ENCODE measurements around the gene CFAP74. TPM values are rescaled to one million over a fixed set of nuclear protein-coding genes. Genes with fewer than 3 reads are reported as not detected.

CFAP74 gene
- total RNA-seq, 4 donors from 2014 or later, result 0.13 TPM; not detected in 3

DNA sequence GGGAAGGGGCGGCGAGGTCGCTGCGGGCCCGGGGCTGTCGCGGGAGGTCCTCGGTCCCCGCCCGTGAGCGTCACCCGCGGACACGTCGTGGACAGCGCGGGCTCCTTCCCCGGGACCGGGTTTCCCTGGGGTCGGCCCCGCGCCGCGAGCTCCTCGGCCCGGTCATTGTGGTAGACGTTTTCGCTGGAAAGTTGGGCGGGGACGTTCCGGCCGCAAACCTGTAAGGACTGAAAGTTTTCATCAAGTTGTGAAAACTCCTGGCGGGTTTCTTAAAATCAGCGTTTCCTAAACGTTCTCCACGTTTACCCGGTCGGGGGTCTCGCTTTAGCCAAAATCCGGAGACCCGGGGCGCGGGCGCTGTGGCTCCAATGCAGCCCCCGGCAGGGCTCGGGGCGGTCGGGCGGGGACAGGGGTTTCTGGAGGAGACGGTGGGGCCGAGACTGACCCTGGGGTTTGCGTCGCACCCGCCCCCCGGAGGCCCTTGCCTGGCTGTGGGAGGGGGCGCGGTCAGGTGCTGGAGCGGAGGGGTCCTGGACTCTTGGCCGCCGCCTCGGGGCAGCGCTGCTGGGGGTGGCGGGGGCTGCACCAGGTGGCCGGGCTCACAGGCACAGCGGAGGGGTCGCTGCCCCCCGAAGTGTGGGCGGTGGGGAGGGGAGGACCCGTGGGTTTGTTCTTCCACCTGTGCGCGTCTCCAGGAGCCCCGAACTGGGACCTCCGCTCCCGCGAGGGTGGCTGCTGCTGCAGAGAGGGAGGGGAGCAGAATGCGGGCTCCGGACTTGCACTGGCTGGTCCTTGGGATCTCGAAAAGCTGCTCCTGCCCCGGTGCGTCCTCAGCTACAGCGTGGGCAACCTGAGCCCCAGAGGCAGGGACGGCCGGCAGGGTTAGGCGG lies 47.5 kb upstream of the CFAP74 start:
- Histone ChIP-seq H3K4me3 (replicated peaks in 1 of 3) (peak overlapping the region; percentile 18 to 84 (median 46)), H3K27me3 (no peaks in the 10 kb centered on the region), H3K4me1 (peaks cover 14 to 22% of the 10 kb centered on the region in 2 donors), H3K9me3 (no peaks in the 10 kb centered on the region), H3K27ac (peak overlapping the region in 2 of 3 donors; percentile 53 to 68), H3K36me3 (no peaks in the 10 kb centered on the region)
- peak; percentile 32 to 35 for DNase-seq
- intact Hi-C loops (cut with DNase I), result loop anchor here (10.0 kb wide), 1 partner anchor 124 kb away; no protein-coding TSS in a partner anchor
- no peak for TF ChIP-seq POLR2A (IDR thresholded peaks at IDR 0.05)
- TF ChIP-seq, protein P1, sequence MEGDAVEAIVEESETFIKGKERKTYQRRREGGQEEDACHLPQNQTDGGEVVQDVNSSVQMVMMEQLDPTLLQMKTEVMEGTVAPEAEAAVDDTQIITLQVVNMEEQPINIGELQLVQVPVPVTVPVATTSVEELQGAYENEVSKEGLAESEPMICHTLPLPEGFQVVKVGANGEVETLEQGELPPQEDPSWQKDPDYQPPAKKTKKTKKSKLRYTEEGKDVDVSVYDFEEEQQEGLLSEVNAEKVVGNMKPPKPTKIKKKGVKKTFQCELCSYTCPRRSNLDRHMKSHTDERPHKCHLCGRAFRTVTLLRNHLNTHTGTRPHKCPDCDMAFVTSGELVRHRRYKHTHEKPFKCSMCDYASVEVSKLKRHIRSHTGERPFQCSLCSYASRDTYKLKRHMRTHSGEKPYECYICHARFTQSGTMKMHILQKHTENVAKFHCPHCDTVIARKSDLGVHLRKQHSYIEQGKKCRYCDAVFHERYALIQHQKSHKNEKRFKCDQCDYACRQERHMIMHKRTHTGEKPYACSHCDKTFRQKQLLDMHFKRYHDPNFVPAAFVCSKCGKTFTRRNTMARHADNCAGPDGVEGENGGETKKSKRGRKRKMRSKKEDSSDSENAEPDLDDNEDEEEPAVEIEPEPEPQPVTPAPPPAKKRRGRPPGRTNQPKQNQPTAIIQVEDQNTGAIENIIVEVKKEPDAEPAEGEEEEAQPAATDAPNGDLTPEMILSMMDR (IDR thresholded peaks at IDR 0.05), result no peak
- WGBS, 2 donors, result 10 to 15% methylated on average over 26 to 48 of the region's 84 CpGs

DNA sequence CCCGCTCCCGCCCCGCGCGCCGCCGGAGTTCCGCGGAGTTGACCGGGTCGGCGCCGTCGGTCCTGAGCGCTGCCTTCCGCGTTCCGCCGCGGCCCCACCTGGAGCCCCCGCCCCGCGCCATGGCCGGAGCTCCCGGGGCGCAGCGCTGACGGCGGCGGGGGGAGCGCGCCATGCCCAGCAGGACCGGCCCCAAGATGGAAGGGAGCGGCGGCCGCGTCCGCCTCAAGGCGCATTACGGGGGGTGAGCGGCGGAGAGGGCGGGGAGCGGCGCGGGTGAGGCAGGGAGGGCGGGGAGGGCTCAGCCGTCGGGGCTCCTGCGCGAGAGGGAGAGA lies 46.8 kb upstream of the CFAP74 start:
- H3K9me3 ChIP-seq, result no peaks in the 10 kb centered on the region
- no peak for TF ChIP-seq POLR2A (IDR thresholded peaks at IDR 0.05)
- intact Hi-C loops (cut with DNase I), result loop anchor here (10.0 kb wide), 1 partner anchor 124 kb away; no protein-coding TSS in a partner anchor
- peaks cover 14 to 22% of the 10 kb centered on the region in 2 donors for H3K4me1 ChIP-seq
- H3K27me3 ChIP-seq, result no peaks in the 10 kb centered on the region
- H3K36me3 ChIP-seq, result no peaks in the 10 kb centered on the region
- DNase-seq, result no peak
- peak overlapping the region in 2 of 3 donors; percentile 53 to 68 for H3K27ac ChIP-seq
- peak overlapping the region; percentile 18 to 84 (median 46) for H3K4me3 ChIP-seq (replicated peaks in 1 of 3)
- WGBS, 2 donors, result no CpG with 5 or more reads among the region's 51 CpGs

DNA sequence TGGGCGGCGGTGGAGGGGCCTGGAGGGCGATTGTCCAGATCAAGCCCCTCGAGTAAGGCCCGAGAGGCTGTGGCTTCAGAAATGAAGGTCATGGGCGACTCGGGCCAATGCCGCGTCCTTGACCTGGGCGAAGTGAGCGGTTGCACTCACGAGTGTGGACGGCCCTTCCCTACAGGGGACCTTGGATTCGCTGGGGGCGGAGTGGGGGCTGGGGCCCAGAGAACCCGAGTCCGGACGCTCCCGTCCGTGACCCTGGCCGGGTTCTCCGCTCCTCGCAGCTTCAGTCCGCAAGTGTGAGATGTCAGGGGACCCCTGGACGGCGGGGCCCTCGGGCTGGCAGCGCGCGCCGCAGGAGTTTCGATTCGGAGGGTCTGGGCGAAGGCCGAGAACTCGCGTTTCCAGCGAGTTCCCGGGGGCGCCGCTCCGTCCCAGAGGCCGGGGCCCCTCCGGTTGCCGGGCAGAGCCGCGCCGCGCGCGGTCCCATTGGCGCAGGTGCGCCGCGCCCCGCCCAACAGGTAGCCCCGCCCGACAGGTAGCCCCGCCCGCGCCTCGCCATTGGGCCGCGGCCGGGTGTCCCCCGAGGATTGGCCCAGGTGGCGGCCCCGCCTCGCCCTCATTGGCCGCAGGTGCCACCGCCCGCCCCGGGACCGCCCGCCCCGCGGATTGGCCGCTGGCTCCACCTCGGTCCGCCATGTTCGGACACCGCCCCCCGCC lies 46.3 kb upstream of the CFAP74 start, which contains the start of gene PRKCZ:
TSS of gene PRKCZ (plus strand) at position 694 of the 714 bp plus-strand sequence. CDS start 220 bp downstream, outside the sequence.
- no peaks in the 10 kb centered on the region for H3K36me3 ChIP-seq
- H3K9me3 ChIP-seq, result no peaks in the 10 kb centered on the region
- peaks cover 19 to 22% of the 10 kb centered on the region in 2 donors for H3K4me1 ChIP-seq
- peak within 1 kb of the TSS; percentile 18 to 84 (median 61) for H3K4me3 ChIP-seq (replicated peaks in 1 of 3)
- intact Hi-C loops (cut with DNase I), result loop anchor here (5.0 to 10.0 kb wide), 2 partner anchors 103 to 125 kb away; no protein-coding TSS in a partner anchor
- peak; percentile 97 for DNase-seq
- no peaks in the 10 kb centered on the region for H3K27me3 ChIP-seq
- peak within 1 kb of the TSS; percentile 58 to 84 (median 82) for H3K27ac ChIP-seq
- WGBS, 2 donors, result 0 to 2% methylated on average over 5 to 24 of the region's 83 CpGs
- TF ChIP-seq POLR2A (IDR thresholded peaks at IDR 0.05), result peak in 1 of 2 donors; percentile 75
- TF ChIP-seq, protein P1 (IDR thresholded peaks at IDR 0.05), result no peak

DNA sequence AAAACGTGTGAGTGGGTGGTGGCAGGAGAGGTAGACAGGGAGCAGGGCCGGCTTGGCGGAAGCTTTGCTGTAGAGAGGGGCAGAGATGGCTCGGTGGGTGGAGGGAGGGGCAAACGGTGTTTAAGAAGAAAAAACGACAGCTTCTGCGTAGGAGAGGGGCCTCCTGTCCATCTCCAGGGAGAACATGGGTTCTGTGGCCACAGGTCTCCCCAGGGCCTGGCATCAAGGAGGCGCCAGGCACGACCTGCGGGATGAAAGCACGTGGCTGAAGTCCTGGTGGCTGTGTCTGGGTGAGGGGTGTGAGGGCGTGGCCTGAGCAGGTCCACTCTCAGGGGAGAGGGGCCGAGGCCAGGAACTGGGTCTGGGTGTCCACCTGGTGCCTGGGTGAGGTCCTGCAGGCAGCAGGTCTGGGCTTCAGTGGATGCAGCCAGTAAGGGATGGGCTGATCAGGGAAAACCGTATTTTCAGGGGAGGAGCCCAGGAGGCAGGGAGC lies 45.7 kb upstream of the CFAP74 start:
- Histone ChIP-seq H3K9me3 (no peaks in the 10 kb centered on the region), H3K4me1 (peaks cover 22 to 25% of the 10 kb centered on the region in 2 donors), H3K27me3 (no peaks in the 10 kb centered on the region), H3K4me3 (replicated peaks in 1 of 3) (peak overlapping the region; percentile 15 to 84 (median 61)), H3K27ac (peak overlapping the region; percentile 58 to 84 (median 82)), H3K36me3 (no peaks in the 10 kb centered on the region)
- DNase-seq, result peak; percentile 66 to 68
- 30 to 43% methylated on average over 14 of the region's 14 CpGs for WGBS, 2 donors
- TF ChIP-seq POLR2A (IDR thresholded peaks at IDR 0.05), result no peak
- TF ChIP-seq, protein P1 (IDR thresholded peaks at IDR 0.05), result peak in 4 of 6 experiments; percentile 55 to 64 (median 62)
- intact Hi-C loops (cut with DNase I), result loop anchor here (5.0 kb wide), 1 partner anchor 102 kb away; no protein-coding TSS in a partner anchor

Measured in thyroid gland (tissue), 4 donors.